Medulla oblongata (tissue), 1 donor: ENCODE measurements around the gene GPR78.
"Not testable (repeated sequence)": the region's sequence is repeated elsewhere in the genome, so short reads cannot be mapped to it uniquely, and the experiment has no call there.

Source experiments
- DNase-seq: peaks from one replicate; pipeline ENCODE4 v3.0.0-alpha.2; 2015; ENCODE audit errors: extremely low spot score

Gene GPR78

GRCh38 chr4:8615921-8616787, 36.0 kb downstream of the GPR78 start:
- DNase-seq, result no peak

GRCh38 chr4:8616831-8617230, 36.6 kb downstream of the GPR78 start:
- no peak for DNase-seq

GRCh38 chr4:8617486-8618040, 37.4 kb downstream of the GPR78 start:
- DNase-seq, result no peak

GRCh38 chr4:8618421-8618820, 38.2 kb downstream of the GPR78 start:
- DNase-seq, result no peak

- DNase-seq, result no peak
These were observed 38.9 kb downstream of the GPR78 start for GRCh38 chr4:8618961-8619720.

- DNase-seq, result not testable (repeated sequence)
These were observed 40.9 kb downstream of the GPR78 start for GRCh38 chr4:8621135-8621534.

GRCh38 chr4:8624601-8625272, 44.5 kb downstream of the GPR78 start:
- DNase-seq, result not testable (repeated sequence)

GRCh38 chr4:8630240-8630905, 50.2 kb downstream of the GPR78 start:
- DNase-seq, result not testable (repeated sequence)

GRCh38 chr4:8631896-8632295, 51.7 kb downstream of the GPR78 start:
- DNase-seq, result not testable (repeated sequence)

- not testable (repeated sequence) for DNase-seq
These were observed 54.6 kb downstream of the GPR78 start for GRCh38 chr4:8634773-8635172.

GRCh38 chr4:8635897-8636554, 55.8 kb downstream of the GPR78 start:
- DNase-seq, result not testable (repeated sequence)
